ENCODE results near the gene FADS2. TPM values are rescaled to one million over a fixed set of nuclear protein-coding genes. Genes with fewer than 3 reads are reported as not detected.

The FADS2 gene
- total RNA-seq, 1 donor from 2014 or later: 402 TPM

- no peak overlapping the region for H3K4me3 Mint-ChIP-seq (ENCODE audit: low read depth)
- H3K4me1 Mint-ChIP-seq (ENCODE audit: low read depth): no peaks in the 10 kb centered on the region
- no peak for DNase-seq (ENCODE audit: low spot score, unreplicated experiment)
- no peak overlapping the region for H3K27ac Mint-ChIP-seq
- peaks cover 28% of the 10 kb centered on the region for H3K27me3 Mint-ChIP-seq
- H3K36me3 Mint-ChIP-seq (ENCODE audit: insufficient read depth): no peaks in the 10 kb centered on the region
- no peak for TF ChIP-seq CTCF (IDR thresholded peaks at IDR 0.05; ENCODE audit: unreplicated experiment)
- H3K9me3 Mint-ChIP-seq (ENCODE audit: low read depth): no peaks in the 10 kb centered on the region
Measured at GRCh38 chr11:61910187-61911127, 82.4 kb downstream of the FADS2 start.

DNA sequence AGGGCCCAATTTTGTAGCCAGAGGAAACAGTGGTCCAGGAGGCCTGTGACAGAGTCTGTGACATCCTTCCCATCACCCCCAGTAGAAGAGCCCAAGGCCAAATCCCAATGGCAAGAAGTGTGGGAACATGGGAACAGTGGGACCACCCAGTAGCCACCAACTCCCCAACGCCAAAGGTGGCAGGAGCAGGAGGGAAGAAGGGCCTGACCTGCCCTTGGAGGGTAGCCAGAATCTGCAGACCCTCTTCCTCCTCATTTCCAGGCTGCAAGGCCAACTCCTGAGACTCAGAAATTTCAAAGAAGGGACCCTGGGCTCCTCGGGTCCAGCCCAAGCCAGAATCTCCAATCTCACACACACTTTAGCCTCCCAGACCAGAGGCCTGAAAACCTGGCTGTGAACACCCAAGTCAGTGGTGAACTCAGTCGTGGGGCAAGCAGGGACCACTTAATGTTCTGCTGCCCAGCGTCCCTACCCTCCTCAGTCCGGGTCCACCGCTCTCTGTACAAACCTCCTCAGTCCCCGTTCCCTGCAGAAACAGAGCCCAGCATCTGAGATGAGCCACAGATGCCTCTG lies 83.1 kb downstream of the FADS2 start:
- H3K27ac Mint-ChIP-seq: no peak overlapping the region
- H3K4me1 Mint-ChIP-seq (ENCODE audit: low read depth): no peaks in the 10 kb centered on the region
- no peak for DNase-seq (ENCODE audit: low spot score, unreplicated experiment)
- H3K4me3 Mint-ChIP-seq (ENCODE audit: low read depth): no peak overlapping the region
- no peaks in the 10 kb centered on the region for H3K36me3 Mint-ChIP-seq (ENCODE audit: insufficient read depth)
- H3K27me3 Mint-ChIP-seq: peaks cover 31% of the 10 kb centered on the region
- no peaks in the 10 kb centered on the region for H3K9me3 Mint-ChIP-seq (ENCODE audit: low read depth)
- no peak for TF ChIP-seq CTCF (IDR thresholded peaks at IDR 0.05; ENCODE audit: unreplicated experiment)

GRCh38 chr11:61911701-61912529 lies 83.8 kb downstream of the FADS2 start:
- Mint-ChIP-seq H3K27me3 (peaks cover 36% of the 10 kb centered on the region), H3K27ac (no peak overlapping the region), H3K9me3 (ENCODE audit: low read depth) (no peaks in the 10 kb centered on the region), H3K36me3 (ENCODE audit: insufficient read depth) (no peaks in the 10 kb centered on the region), H3K4me1 (ENCODE audit: low read depth) (no peaks in the 10 kb centered on the region), H3K4me3 (ENCODE audit: low read depth) (no peak overlapping the region)
- TF ChIP-seq CTCF (IDR thresholded peaks at IDR 0.05; ENCODE audit: unreplicated experiment): no peak
- no peak for DNase-seq (ENCODE audit: low spot score, unreplicated experiment)

DNA sequence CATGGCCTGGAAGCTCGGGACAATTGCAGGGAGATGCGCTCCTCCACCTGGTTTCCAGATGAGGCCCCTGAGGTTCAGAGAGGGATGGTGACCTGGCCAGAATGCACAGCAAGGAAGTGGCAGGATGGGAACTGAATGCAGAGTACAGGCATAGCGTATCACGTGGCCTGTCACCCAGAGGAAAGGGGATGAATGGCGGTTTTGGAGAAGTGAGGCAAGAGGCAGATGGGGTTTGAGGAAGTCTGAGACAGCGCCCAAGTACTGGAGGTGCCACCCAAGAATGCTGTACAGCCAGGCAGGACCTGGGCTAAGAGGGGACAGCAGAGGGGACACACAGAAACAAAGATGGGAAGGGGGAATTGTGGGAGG lies 84.4 kb downstream of the FADS2 start:
- Mint-ChIP-seq H3K27me3 (peaks cover 37% of the 10 kb centered on the region), H3K9me3 (ENCODE audit: low read depth) (no peaks in the 10 kb centered on the region), H3K4me3 (ENCODE audit: low read depth) (no peak overlapping the region), H3K36me3 (ENCODE audit: insufficient read depth) (no peaks in the 10 kb centered on the region), H3K4me1 (ENCODE audit: low read depth) (no peaks in the 10 kb centered on the region), H3K27ac (no peak overlapping the region)
- DNase-seq (ENCODE audit: low spot score, unreplicated experiment): no peak
- no peak for TF ChIP-seq CTCF (IDR thresholded peaks at IDR 0.05; ENCODE audit: unreplicated experiment)

All from progenitor cell of endocrine pancreas (in vitro differentiated cells).